Hippocampal formation (tissue), 2 donors: ENCODE measurements around the gene SLC6A11.

Experiments used
- DNase-seq, 2 donors: peaks; one replicate each; lab custom pipeline; 2025; lab: John Stamatoyannopoulos, UW

Gene SLC6A11

DNA sequence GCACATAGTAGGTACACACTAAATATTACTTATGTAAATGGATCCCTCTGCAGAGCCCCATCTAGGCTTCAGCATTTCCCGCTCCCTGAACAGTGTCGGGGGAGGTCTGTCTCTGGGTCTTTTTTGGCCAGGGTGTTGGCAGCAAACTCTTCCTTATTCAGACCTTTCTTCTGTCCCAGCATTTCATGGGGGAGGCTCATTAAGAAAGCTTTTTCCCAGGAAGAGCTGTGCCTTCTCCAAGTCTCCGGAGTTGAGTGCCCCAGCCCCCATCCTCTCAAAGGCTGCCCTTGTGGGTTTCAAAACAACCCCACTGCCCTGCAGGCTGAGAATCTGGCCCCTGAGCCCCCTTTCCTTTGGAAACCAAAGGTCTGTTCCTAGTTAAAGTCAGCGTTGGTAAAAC is 25.1 kb downstream of the SLC6A11 start:
- DNase-seq = no peak

GRCh38 chr3:10843378-10843777 is 27.4 kb downstream of the SLC6A11 start:
- no peak for DNase-seq

GRCh38 chr3:10845001-10845761 is 29.2 kb downstream of the SLC6A11 start:
- DNase-seq = no peak

- peak in 1 of 2 donors; percentile 22 for DNase-seq
These were observed 30.0 kb downstream of the SLC6A11 start for GRCh38 chr3:10845839-10846656.

- DNase-seq = no peak
These were observed 30.6 kb downstream of the SLC6A11 start for GRCh38 chr3:10846657-10846975.

DNA sequence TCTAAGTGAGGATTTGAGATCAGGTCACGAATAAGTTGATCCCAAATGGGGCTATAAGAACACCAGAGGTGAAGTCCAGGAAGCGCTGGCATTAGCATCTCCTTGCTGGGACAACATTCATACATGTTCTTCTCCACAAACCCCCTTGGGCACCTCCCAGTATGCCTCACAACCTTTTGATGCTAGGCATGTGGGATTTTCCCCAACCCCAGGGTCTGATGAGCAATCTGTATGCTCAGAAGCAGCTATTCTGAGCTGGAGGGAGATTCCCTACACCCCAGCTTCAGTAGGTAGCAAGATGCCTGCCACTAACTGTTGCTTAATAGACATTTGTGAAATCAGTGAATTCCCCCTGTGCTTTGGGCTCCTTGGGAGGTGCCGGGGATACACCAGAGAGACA is 32.2 kb downstream of the SLC6A11 start:
- no peak for DNase-seq

DNA sequence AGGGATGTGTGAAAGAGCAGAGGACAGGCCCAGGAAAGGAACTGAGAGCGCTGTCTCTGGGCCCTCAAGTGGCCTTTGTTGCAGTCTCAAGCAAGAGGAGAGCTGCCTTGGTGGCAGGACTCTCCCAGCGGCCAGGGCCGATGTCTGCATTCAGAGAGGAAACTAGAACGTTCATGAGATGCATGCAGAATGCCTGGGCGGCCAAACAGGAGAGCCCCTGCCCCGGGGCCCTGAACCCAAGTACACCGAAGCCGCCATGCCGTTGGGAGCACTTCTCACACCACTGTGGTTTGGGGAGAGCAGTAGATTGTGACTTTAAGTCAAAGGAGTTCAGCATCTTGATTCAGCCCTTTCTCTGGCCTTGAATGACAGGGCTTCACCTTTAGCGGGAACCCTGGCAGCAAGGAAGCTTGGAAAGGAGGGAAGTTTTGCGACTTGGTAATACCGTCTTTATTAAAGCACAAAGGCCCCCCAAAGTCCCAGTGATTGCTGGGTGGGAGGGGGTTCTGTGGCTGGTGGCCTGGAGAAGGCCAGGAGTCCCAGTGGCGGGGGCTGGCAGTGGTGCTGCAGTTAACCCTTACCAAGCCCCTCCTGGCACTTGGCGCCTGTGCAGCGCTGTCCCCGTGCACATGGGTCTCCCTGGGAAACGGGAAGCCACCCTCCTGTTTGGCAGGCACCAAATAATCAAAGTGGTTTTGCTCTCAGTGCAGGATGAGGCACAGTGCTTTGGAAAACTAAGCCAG is 36.2 kb downstream of the SLC6A11 start:
- DNase-seq = no peak

GRCh38 chr3:10855083-10855870 is 39.2 kb downstream of the SLC6A11 start:
- no peak for DNase-seq

GRCh38 chr3:10855871-10856662 is 40.0 kb downstream of the SLC6A11 start:
- no peak for DNase-seq

DNA sequence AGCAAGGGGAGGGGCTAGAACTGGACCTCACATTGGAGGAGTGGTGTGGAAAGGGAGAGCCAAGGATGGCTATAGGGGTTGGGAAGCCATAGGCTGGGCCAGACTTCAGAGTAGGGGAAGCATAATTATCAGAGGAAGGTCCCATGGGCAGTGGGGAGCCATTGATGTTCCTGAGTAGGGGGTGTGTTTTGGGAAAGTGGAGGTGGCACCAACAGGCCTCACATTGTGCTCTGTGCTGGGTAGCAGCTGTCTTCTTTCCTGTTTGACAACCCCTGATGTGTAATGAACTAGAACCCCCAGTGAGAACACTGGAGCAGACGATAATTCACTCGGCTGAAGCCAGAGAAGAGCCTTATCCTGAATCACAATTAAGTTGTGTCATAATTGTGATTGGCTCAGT is 41.2 kb downstream of the SLC6A11 start:
- no peak for DNase-seq

DNA sequence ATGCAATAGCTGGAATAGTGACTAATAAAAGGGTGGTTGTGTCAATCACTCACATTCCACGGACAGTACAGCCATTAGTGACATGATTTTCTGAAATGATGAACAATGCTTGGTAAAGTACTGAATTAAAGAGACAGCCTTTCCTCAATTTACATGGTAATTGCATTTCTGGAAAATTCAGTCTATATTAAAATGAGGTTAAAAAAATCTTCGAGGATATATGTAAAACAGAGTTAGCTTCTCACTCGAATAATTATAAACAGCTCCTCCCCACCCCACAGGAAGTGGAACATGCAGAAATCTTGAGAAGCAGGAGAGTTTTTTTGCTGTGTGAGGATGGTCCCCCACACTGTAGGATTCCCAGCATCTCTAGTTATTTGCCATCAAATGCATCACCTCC is 42.1 kb downstream of the SLC6A11 start:
- no peak for DNase-seq

- no peak for DNase-seq
These were observed 51.4 kb downstream of the SLC6A11 start for GRCh38 chr3:10867384-10867783.

DNA sequence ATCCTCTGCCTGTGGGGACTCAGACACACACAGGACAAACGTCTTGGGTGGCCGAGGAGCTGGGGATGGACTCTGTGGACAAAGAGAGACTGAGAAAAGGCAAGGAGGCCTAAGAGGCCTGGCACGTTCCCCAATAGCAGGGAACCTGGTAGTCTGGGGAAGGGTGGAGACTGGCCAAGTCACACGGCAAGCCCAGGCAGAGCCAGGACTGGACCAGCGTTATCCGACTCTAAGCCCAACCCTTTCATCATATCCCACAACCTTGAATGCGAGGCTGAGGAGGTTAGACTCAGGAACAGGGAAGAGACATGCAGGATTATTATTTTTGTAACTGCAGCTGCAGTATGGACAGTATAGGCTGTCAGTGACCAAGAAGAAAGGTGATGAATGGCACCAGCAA is 53.4 kb downstream of the SLC6A11 start:
- no peak for DNase-seq

- no peak for DNase-seq
These were observed 54.3 kb downstream of the SLC6A11 start for GRCh38 chr3:10870296-10870695.

- no peak for DNase-seq
These were observed 57.4 kb downstream of the SLC6A11 start for GRCh38 chr3:10873415-10873814.

DNA sequence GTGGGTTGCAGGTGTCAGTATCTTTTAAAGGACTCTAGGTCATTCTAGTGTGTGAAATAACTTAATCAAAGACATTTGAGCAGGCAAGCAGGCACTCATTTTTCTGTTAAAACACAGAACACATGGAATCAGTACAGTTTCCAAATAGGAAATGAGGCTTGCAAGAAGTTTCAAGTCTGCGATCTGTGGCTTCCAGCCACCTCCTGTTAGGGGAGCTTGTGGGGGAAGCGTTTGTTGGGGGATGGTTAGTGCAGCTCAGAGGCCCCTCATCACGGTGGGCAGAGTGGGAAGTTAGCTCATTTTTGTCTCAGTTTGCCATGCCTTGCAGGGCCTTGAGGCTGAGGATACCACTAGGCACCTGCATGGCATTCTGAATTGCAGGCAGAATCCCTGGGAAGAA is 59.9 kb downstream of the SLC6A11 start:
- no peak for DNase-seq

DNA sequence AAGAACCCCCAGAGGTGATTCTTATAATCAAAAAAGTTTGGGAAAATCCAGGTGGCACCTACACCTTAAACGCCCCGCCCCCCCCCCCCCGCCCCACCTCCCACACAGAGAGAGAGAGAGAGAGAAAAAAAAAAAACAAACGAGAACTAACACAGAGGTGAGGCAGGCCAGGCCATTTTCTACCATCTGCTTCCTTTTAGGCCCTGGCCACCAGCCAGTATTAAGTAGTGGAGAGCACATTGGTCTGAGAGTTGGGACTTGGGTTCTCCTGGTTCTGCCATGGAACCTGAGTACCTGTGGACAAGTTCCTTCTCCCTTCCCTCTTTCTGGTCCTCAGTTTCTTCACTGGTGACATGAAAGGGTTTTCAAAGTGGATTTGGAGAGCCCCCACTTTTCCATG is 60.6 kb downstream of the SLC6A11 start:
- DNase-seq = no peak

DNA sequence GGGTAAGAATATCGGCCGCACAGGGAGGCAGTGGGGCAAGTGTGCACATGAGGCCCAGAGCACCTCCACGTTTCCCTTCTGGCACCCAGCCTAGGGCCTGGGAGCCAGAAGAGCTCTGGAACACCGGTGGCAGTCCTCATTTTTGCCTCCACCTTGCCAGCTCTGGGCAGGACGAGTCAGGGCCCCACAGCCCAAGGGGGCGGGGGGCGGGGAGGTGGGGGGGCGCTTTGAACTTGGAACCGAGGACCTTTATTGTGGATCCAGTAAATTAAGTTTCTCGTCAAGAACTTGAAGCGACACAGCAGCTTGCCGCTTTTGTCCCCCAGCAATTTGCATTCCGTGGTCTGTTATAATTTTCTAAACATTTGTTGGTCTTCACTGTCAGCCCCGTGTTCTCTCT is 66.8 kb downstream of the SLC6A11 start:
- no peak for DNase-seq

- no peak for DNase-seq
These were observed 67.6 kb downstream of the SLC6A11 start for GRCh38 chr3:10883478-10884234.

- no peak for DNase-seq
These were observed 71.0 kb downstream of the SLC6A11 start for GRCh38 chr3:10887015-10887414.
